ENCODE measurements around the gene TOMM7.

DNA sequence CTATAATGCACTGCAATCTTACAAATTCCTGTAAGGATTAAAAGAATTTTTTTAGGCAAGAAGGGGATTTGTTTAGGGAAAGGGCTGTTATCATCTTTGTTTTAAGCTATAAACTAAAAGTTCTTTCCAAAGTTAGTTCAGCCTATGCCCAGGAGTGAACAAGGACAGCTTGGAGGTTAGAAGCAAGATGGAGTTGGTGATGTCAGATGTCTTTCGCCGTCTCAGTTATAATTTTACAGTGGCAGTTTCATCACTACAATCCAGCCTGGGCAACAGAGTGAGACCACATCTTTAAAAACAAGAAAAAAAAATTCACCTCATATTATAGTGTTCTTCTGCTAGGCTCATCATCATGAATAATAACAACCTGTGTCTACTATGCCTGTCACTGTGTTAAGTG, 2.1 kb upstream of the TOMM7 start:
- TF ChIP-seq CTCF (IDR thresholded peaks at IDR 0.05) (no peak), POLR2A (IDR thresholded peaks at IDR 0.05) (no peak)
